ENCODE measurements around the gene FXYD6.

Gene FXYD6

DNA sequence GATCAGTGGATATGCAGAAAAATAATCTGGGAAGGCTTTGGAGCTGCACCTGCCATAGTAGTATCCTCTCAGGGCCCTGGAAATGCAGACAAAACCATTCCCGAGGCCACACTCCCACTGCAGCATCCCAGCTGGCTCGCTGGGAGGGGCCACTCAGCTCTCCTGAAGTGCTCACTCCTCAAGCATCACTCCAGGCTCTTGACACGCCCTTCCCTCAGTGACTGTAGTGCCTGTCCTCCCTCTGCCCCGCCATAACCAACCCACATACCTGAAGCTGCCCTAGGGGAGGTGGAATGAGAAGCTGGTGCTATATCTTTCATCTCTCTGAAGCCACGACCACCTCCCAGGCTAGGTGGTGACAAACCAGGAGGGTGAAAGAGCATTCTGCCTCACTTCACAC lies 84.2 kb downstream of the FXYD6 start:
- no peaks in the 10 kb centered on the region for H3F3A ChIP-seq (ENCODE audit: insufficient read depth, low read length)
- DNase-seq, result no peak
- no peaks in the 10 kb centered on the region for H3K9me2 ChIP-seq (replicated peaks; ENCODE audit: insufficient read depth, low read length)
- H3K4me1 ChIP-seq (ENCODE audit: low read length), result no peaks in the 10 kb centered on the region
- no peak for TF ChIP-seq EZH2 (optimal IDR thresholded peaks at IDR 0.05; ENCODE audit: low read depth, low read length)
- no peak for TF ChIP-seq EZH2phosphoT487 (IDR thresholded peaks at IDR 0.05; ENCODE audit: low read length)
- no peak for TF ChIP-seq CTCF (IDR thresholded peaks at IDR 0.05; ENCODE audit: low read length)
- no peaks in the 10 kb centered on the region for H3K36me3 ChIP-seq (replicated peaks; ENCODE audit: insufficient read depth, low read length)
- no peak overlapping the region for H3K4me3 ChIP-seq (ENCODE audit: low read length)
- H4K20me1 ChIP-seq (ENCODE audit: insufficient read depth, low read length), result no peaks in the 10 kb centered on the region
- H3K4me2 ChIP-seq (ENCODE audit: low read depth, low read length), result no peak overlapping the region
- no peak overlapping the region for H3K27ac ChIP-seq (ENCODE audit: low read length)
- H3K79me2 ChIP-seq (ENCODE audit: low read length), result no peaks in the 10 kb centered on the region
- H3K9me3 ChIP-seq (replicated peaks; ENCODE audit: insufficient read depth, low read length), result no peaks in the 10 kb centered on the region
- H2AFZ ChIP-seq (ENCODE audit: low read length), result no peak overlapping the region
- H3K27me3 ChIP-seq (replicated peaks; ENCODE audit: insufficient read depth, low read length), result peaks cover 57% of the 10 kb centered on the region
- H3K9ac ChIP-seq (ENCODE audit: low read length), result no peak overlapping the region

DNA sequence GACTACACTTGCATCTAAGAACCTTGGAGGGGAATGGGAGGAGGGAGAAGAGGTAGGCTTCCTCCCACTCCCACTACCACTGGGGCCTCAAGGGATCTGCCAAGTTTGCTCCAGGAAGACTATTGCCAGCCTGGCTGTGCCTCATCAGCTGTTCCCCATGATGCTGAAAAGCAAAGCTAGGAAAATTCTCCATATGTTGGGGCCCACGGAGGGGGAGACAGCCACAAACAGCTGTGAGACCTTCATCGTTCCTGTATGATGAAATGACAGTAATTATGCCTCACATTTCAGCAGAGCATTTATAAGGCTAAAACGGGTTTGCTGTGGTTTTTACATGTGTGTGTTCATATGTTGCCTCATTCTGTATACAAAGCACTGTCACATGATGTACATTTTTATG lies 86.2 kb downstream of the FXYD6 start:
- Histone ChIP-seq H3K27me3 (replicated peaks; ENCODE audit: insufficient read depth, low read length) (peaks cover 62% of the 10 kb centered on the region), H3K4me2 (ENCODE audit: low read depth, low read length) (no peak overlapping the region), H3K4me1 (ENCODE audit: low read length) (no peaks in the 10 kb centered on the region), H3K36me3 (replicated peaks; ENCODE audit: insufficient read depth, low read length) (no peaks in the 10 kb centered on the region), H3K79me2 (ENCODE audit: low read length) (no peaks in the 10 kb centered on the region), H3K27ac (ENCODE audit: low read length) (no peak overlapping the region), H3K4me3 (ENCODE audit: low read length) (no peak overlapping the region), H3K9me2 (replicated peaks; ENCODE audit: insufficient read depth, low read length) (no peaks in the 10 kb centered on the region), H2AFZ (ENCODE audit: low read length) (no peak overlapping the region), H3F3A (ENCODE audit: insufficient read depth, low read length) (no peaks in the 10 kb centered on the region), H4K20me1 (ENCODE audit: insufficient read depth, low read length) (no peaks in the 10 kb centered on the region), H3K9ac (ENCODE audit: low read length) (no peak overlapping the region), H3K9me3 (replicated peaks; ENCODE audit: insufficient read depth, low read length) (no peaks in the 10 kb centered on the region)
- DNase-seq, result no peak
- TF ChIP-seq EZH2phosphoT487 (IDR thresholded peaks at IDR 0.05; ENCODE audit: low read length) (no peak), CTCF (IDR thresholded peaks at IDR 0.05; ENCODE audit: low read length) (no peak), EZH2 (optimal IDR thresholded peaks at IDR 0.05; ENCODE audit: low read depth, low read length) (no peak)

DNA sequence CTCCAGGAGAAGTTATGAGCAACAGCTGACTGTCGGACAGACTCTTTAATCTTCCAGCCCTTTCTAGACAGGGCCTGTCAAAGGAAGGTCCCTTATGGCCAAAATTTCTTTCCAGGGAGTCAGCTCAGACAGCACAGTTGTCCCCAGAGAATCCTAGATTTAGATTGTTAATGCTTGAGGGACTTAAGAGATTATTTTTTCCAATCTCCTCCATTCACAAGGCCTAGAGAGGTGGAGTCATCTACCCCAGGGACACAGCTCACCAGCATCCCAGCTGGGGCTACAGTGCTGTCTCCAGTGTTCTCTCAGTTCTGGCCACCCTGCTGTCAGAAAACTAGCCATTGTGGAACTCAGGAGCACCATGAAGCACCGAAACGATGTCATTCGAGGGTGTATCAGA lies 87.2 kb downstream of the FXYD6 start:
- H3K36me3 ChIP-seq (replicated peaks; ENCODE audit: insufficient read depth, low read length), result no peaks in the 10 kb centered on the region
- no peak for DNase-seq
- no peak overlapping the region for H3K27ac ChIP-seq (ENCODE audit: low read length)
- TF ChIP-seq EZH2phosphoT487 (IDR thresholded peaks at IDR 0.05; ENCODE audit: low read length) (no peak), EZH2 (optimal IDR thresholded peaks at IDR 0.05; ENCODE audit: low read depth, low read length) (no peak), CTCF (IDR thresholded peaks at IDR 0.05; ENCODE audit: low read length) (no peak)
- no peak overlapping the region for H3K9ac ChIP-seq (ENCODE audit: low read length)
- no peaks in the 10 kb centered on the region for H4K20me1 ChIP-seq (ENCODE audit: insufficient read depth, low read length)
- no peaks in the 10 kb centered on the region for H3F3A ChIP-seq (ENCODE audit: insufficient read depth, low read length)
- H3K9me3 ChIP-seq (replicated peaks; ENCODE audit: insufficient read depth, low read length), result no peaks in the 10 kb centered on the region
- H2AFZ ChIP-seq (ENCODE audit: low read length), result no peak overlapping the region
- no peak overlapping the region for H3K4me3 ChIP-seq (ENCODE audit: low read length)
- H3K27me3 ChIP-seq (replicated peaks; ENCODE audit: insufficient read depth, low read length), result peaks cover 62% of the 10 kb centered on the region
- no peaks in the 10 kb centered on the region for H3K9me2 ChIP-seq (replicated peaks; ENCODE audit: insufficient read depth, low read length)
- no peaks in the 10 kb centered on the region for H3K4me1 ChIP-seq (ENCODE audit: low read length)
- no peaks in the 10 kb centered on the region for H3K79me2 ChIP-seq (ENCODE audit: low read length)
- no peak overlapping the region for H3K4me2 ChIP-seq (ENCODE audit: low read depth, low read length)
